CD4-positive, CD25-positive, alpha-beta regulatory T cell (primary cell): Measurements from ENCODE around the gene SETD5. TPM values are rescaled to one million over a fixed set of nuclear protein-coding genes. Genes with fewer than 3 reads are reported as not detected.

Source experiments
- ATAC-seq, 2 donors: fragments of 150-1000 bp; cut with Tn5 transposase; one replicate each; pipeline ENCODE4 v1.10.0; 2021; ENCODE audit warnings: low read depth in 2 of 2, moderate number of reproducible peaks in 2 of 2, moderate library complexity in 1 of 2
- DNase-seq, 3 donors: peaks; one replicate each; pipeline versions ENCODE4 v3.0.0 to v3.0.0-alpha.2; 2012 to 2022; ENCODE audit warnings: mixed read lengths in 1 of 3
- H3K27ac ChIP-seq: one replicate; pipeline ENCODE4 v1.7.0; 2013; ENCODE audit warnings: mild to moderate bottlenecking, low read length; ENCODE audit not compliant: insufficient read depth, poor library complexity, severe bottlenecking
- H3K27me3 ChIP-seq: one replicate; pipeline ENCODE4 v1.7.0; 2013; ENCODE audit warnings: low read length; ENCODE audit not compliant: control insufficient read depth, insufficient read depth
- H3K36me3 ChIP-seq: one replicate; pipeline ENCODE4 v1.7.0; 2013; ENCODE audit warnings: mild to moderate bottlenecking, low read length, moderate library complexity; ENCODE audit not compliant: control insufficient read depth, insufficient read depth
- H3K4me1 ChIP-seq: 2 replicates; pipeline ENCODE4 v1.7.0; 2013; ENCODE audit warnings: mild to moderate bottlenecking, low read length; ENCODE audit not compliant: insufficient read depth, control insufficient read depth, poor library complexity, severe bottlenecking
- H3K4me3 ChIP-seq: one replicate; pipeline ENCODE4 v1.7.0; 2013; ENCODE audit warnings: low read depth, mild to moderate bottlenecking, low read length, moderate library complexity
- H3K9me3 ChIP-seq, 2 experiments: 1 replicate in 1 of 2; 2 replicates in 1 of 2; pipeline ENCODE4 v1.7.0; 2013; ENCODE audit warnings: low read length in 2 of 2, mild to moderate bottlenecking in 1 of 2, moderate library complexity in 1 of 2; ENCODE audit not compliant: control insufficient read depth in 2 of 2
- H3K27ac Mint-ChIP-seq, 3 donors: one replicate each; pipeline ENCODE4 v1.8.0; 2020 to 2022; ENCODE audit warnings: mild to moderate bottlenecking in 3 of 3, mixed read lengths in 3 of 3, moderate library complexity in 2 of 3
- H3K27me3 Mint-ChIP-seq: one replicate; pipeline ENCODE4 v1.8.0; 2022; ENCODE audit warnings: mild to moderate bottlenecking, mixed read lengths
- H3K36me3 Mint-ChIP-seq: one replicate; pipeline ENCODE4 v1.8.0; 2020; ENCODE audit warnings: mixed read lengths
- H3K4me1 Mint-ChIP-seq, 4 donors: one replicate each; pipeline ENCODE4 v1.8.0; 2020 to 2022; ENCODE audit warnings: mixed read lengths in 4 of 4, mild to moderate bottlenecking in 1 of 4
- H3K4me3 Mint-ChIP-seq, 4 donors: one replicate each; pipeline ENCODE4 v1.8.0; 2020 to 2022; ENCODE audit warnings: mild to moderate bottlenecking in 4 of 4, mixed read lengths in 4 of 4, moderate library complexity in 3 of 4
- H3K9me3 Mint-ChIP-seq, 7 donors: one replicate each; pipeline ENCODE4 v1.8.0; 2020 to 2022; ENCODE audit warnings: mixed read lengths in 7 of 7, mild to moderate bottlenecking in 3 of 7, moderate library complexity in 2 of 7
- polyA plus RNA-seq, 4 donors: library from polyadenylated mRNA; unstranded; fragments of 300-500 nt; fragmentation: Illumina TruSeq; gene quantifications; one replicate each; pipeline ENCODE4 v1.2.3, GENCODE V29; 2021
- total RNA-seq: library from RNA; stranded (reverse); gene quantifications from one replicate; pipeline ENCODE4 v1.2.3, GENCODE V29; 2022

Gene SETD5
- total and polyA plus RNA-seq, 5 donors from 2014 or later = 17.7 to 120 (median 26.2) TPM

GRCh38 chr3:9514306-9514705, 116.9 kb downstream of the SETD5 start:
- no peak for DNase-seq
- Histone ChIP-seq H3K4me1 (no peaks in the 10 kb centered on the region), H3K4me3 (no peak overlapping the region), H3K36me3 (no peaks in the 10 kb centered on the region), H3K27ac (no peak overlapping the region), H3K27me3 (peaks cover 2% of the 10 kb centered on the region), H3K9me3 (no peaks in the 10 kb centered on the region)
- Mint-ChIP-seq H3K27me3 (peaks cover 25% of the 10 kb centered on the region), H3K4me3 (no peak overlapping the region), H3K27ac (no peak overlapping the region), H3K36me3 (no peaks in the 10 kb centered on the region), H3K4me1 (peaks cover 0 to under 1% (median 0%) of the 10 kb centered on the region in 4 donors), H3K9me3 (peaks cover 0 to 3% (median 0%) of the 10 kb centered on the region in 7 donors)
- ATAC-seq = no peak

DNA sequence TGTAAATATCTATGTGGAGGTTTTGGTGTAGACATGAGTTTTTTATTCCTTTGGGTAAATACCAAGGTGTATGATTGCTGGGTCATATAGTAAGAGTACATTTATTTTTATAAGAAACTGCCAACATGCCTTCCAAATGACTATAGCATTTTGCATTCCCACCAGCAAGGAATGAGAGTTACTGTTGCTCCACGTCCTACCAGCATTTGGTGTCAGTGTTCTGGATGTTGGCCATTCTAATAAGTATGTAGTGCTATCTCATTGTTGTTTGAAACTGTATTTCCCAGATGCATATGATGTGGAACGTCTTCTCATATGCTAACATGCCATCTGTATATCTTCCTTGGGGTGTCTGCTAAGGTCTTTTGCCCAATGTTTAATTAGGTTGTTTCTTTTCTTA, 117.5 kb downstream of the SETD5 start:
- ATAC-seq (no peak), DNase-seq (no peak)
- no peak overlapping the region for H3K4me3 ChIP-seq
- H3K27me3 ChIP-seq = peaks cover 3% of the 10 kb centered on the region
- no peaks in the 10 kb centered on the region for H3K4me1 ChIP-seq
- H3K9me3 ChIP-seq = no peaks in the 10 kb centered on the region
- Mint-ChIP-seq H3K36me3 (no peaks in the 10 kb centered on the region), H3K27ac (no peak overlapping the region), H3K4me1 (no peaks in the 10 kb centered on the region), H3K9me3 (peaks cover 0 to 1% (median 0%) of the 10 kb centered on the region in 7 donors), H3K27me3 (peaks cover 25% of the 10 kb centered on the region), H3K4me3 (no peak overlapping the region)
- no peaks in the 10 kb centered on the region for H3K36me3 ChIP-seq
- H3K27ac ChIP-seq = no peak overlapping the region

DNA sequence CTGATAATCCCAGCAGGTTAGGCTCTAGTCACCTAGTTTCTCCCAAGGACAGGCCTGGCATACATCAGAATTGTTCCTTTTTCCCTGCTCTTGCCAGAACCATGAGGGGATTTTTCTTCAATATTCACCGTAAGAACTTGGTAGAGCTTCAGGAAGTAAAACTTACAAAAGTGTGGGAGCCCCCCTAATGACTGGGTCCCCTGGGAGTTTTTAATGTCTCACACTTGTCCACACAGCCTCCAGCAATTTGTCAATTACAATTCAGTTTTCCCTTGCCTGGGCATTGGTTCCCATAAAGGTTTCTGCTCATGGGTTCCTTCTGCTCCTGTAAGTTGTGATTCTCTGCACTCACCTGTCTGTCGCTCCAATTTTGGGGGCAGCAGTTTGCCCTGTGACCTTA, 127.7 kb downstream of the SETD5 start:
- no peaks in the 10 kb centered on the region for H3K4me1 Mint-ChIP-seq
- H3K27ac Mint-ChIP-seq = no peak overlapping the region
- no peaks in the 10 kb centered on the region for H3K36me3 Mint-ChIP-seq
- no peak for DNase-seq
- Histone ChIP-seq H3K36me3 (no peaks in the 10 kb centered on the region), H3K27ac (no peak overlapping the region), H3K4me3 (no peak overlapping the region), H3K4me1 (no peaks in the 10 kb centered on the region), H3K27me3 (peaks cover 4% of the 10 kb centered on the region), H3K9me3 (no peaks in the 10 kb centered on the region)
- no peak overlapping the region for H3K4me3 Mint-ChIP-seq
- H3K9me3 Mint-ChIP-seq = peaks cover 0 to 7% (median 0%) of the 10 kb centered on the region in 7 donors
- ATAC-seq = no peak
- H3K27me3 Mint-ChIP-seq = peaks cover 30% of the 10 kb centered on the region

Other genes starting within 250 kb of the SETD5 start
- gene SRGAP3, start 148.0 kb upstream of the SETD5 start, total RNA-seq = 8.1 TPM
- 1 to 10 TPM; 1.8 to 3.7 (median 2.4) TPM for gene SRGAP3, start 148.0 kb upstream of the SETD5 start, polyA plus RNA-seq
- 40.2 TPM for gene THUMPD3, start 34.6 kb upstream of the SETD5 start, total RNA-seq
- gene THUMPD3, start 34.6 kb upstream of the SETD5 start, polyA plus RNA-seq = 10 to 100 TPM; 17.9 to 20.5 (median 19.3) TPM
- not detected for gene LHFPL4, start 156.2 kb downstream of the SETD5 start, total RNA-seq
- under 1 TPM in 3 of 4 donors, not detected in 1; 0.03 to 0.18 (median 0.13) TPM for gene LHFPL4, start 156.2 kb downstream of the SETD5 start, polyA plus RNA-seq